ENCODE measurements around the gene RGS12. TPM values are rescaled to one million over a fixed set of nuclear protein-coding genes. Genes with fewer than 3 reads are reported as not detected.

RGS12 gene
- polyA plus RNA-seq, 1 of the 3 experiments (the other 2 are of a cell fraction) = 18.4 TPM

DNA sequence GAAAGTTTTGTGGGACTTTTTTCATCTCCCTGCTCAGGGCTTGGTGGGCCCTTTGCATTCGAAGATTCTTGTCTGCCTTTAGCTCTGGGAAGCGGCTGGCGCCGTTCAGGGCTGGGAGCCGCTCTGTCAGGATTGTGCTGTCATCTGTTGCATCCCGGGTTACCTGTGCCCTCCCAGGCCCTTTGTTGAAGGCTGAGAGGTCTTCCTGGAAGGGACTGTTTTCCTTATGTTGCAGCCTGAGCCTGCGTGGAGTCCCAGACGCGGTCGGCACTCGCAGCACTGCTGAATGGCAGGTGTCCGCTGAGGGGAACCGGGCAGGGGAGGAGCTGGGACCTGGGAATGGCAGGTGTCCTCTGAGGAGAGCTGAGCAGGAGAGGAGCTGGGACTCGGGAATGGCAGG, 15.9 kb downstream of the RGS12 start:
- CTCF ChIA-PET = no interaction called here
- Histone ChIP-seq H3K4me2 (no peak overlapping the region), H3F3A (replicated peaks; ENCODE audit: insufficient read depth) (peaks cover under 1% of the 10 kb centered on the region), H3K9me3 (no peaks in the 10 kb centered on the region), H3K27me3 (ENCODE audit: insufficient read depth) (no peaks in the 10 kb centered on the region), H3K36me3 (replicated peaks in 1 of 2; ENCODE audit: control insufficient read depth in 1 of 2, insufficient read depth in 2 of 2, low read length in 1 of 2) (no peaks in the 10 kb centered on the region), H2AFZ (ENCODE audit: low read depth) (no peak overlapping the region), H3K79me2 (ENCODE audit: insufficient read depth) (peaks cover 83% of the 10 kb centered on the region), H3K4me3 (ENCODE audit: low read depth in 2 of 2, low read length in 1 of 2) (no peak overlapping the region), H3K9ac (no peak overlapping the region), H3K27ac (ENCODE audit: low read depth in 2 of 2, low read length in 1 of 2) (no peak overlapping the region), H3K9me2 (no peaks in the 10 kb centered on the region), H3K4me1 (ENCODE audit: control insufficient read depth in 1 of 2, insufficient read depth in 2 of 2, low read depth in 1 of 2, low read length in 1 of 2) (peaks cover 16 to 31% of the 10 kb centered on the region in 2 experiments; a peak in 3 of 4 replicates), H4K20me1 (ENCODE audit: insufficient read depth) (peaks cover 84% of the 10 kb centered on the region)
- WGBS (ENCODE audit: low lambda C conversion rate) = 93% methylated on average over 14 of the region's 14 CpGs
- POLR2A ChIA-PET = interaction anchor here (1.6 kb wide), 1 partner anchor 15 kb away, joined by 5 read pairs; no protein-coding TSS in a partner anchor
- TF ChIP-seq RAD21 (IDR thresholded peaks at IDR 0.05; ENCODE audit: low read length) = no peak
- no peak for TF ChIP-seq NRF1 (IDR thresholded peaks at IDR 0.05; ENCODE audit: low read depth, low read length)
- no peak for TF ChIP-seq SMC3 (IDR thresholded peaks at IDR 0.05; ENCODE audit: low read depth, low read length)
- TF ChIP-seq GATA2 (CRISPR knock-in tag; IDR thresholded peaks at IDR 0.05) = no peak
- no peak for TF ChIP-seq TCF12 (IDR thresholded peaks at IDR 0.05)
- TF ChIP-seq, protein P1, sequence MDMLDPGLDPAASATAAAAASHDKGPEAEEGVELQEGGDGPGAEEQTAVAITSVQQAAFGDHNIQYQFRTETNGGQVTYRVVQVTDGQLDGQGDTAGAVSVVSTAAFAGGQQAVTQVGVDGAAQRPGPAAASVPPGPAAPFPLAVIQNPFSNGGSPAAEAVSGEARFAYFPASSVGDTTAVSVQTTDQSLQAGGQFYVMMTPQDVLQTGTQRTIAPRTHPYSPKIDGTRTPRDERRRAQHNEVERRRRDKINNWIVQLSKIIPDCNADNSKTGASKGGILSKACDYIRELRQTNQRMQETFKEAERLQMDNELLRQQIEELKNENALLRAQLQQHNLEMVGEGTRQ (IDR thresholded peaks at IDR 0.05; ENCODE audit: borderline replicate concordance, low read depth, low read length) = no peak
- TF ChIP-seq MXI1 (IDR thresholded peaks at IDR 0.05; ENCODE audit: low read depth, low read length) = no peak
- TF ChIP-seq, protein P2, sequence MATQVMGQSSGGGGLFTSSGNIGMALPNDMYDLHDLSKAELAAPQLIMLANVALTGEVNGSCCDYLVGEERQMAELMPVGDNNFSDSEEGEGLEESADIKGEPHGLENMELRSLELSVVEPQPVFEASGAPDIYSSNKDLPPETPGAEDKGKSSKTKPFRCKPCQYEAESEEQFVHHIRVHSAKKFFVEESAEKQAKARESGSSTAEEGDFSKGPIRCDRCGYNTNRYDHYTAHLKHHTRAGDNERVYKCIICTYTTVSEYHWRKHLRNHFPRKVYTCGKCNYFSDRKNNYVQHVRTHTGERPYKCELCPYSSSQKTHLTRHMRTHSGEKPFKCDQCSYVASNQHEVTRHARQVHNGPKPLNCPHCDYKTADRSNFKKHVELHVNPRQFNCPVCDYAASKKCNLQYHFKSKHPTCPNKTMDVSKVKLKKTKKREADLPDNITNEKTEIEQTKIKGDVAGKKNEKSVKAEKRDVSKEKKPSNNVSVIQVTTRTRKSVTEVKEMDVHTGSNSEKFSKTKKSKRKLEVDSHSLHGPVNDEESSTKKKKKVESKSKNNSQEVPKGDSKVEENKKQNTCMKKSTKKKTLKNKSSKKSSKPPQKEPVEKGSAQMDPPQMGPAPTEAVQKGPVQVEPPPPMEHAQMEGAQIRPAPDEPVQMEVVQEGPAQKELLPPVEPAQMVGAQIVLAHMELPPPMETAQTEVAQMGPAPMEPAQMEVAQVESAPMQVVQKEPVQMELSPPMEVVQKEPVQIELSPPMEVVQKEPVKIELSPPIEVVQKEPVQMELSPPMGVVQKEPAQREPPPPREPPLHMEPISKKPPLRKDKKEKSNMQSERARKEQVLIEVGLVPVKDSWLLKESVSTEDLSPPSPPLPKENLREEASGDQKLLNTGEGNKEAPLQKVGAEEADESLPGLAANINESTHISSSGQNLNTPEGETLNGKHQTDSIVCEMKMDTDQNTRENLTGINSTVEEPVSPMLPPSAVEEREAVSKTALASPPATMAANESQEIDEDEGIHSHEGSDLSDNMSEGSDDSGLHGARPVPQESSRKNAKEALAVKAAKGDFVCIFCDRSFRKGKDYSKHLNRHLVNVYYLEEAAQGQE (IDR thresholded peaks at IDR 0.05; ENCODE audit: low read depth, low read length) = no peak
- no peak for TF ChIP-seq EP300 (IDR thresholded peaks at IDR 0.05; ENCODE audit: borderline replicate concordance in 1 of 2, low read depth in 1 of 2, low read length in 1 of 2)
- TF ChIP-seq YY1 (IDR thresholded peaks at IDR 0.05; ENCODE audit: low read depth) = no peak
- TF ChIP-seq FOSL2 (IDR thresholded peaks at IDR 0.05; ENCODE audit: borderline replicate concordance, low read depth) = no peak
- TF ChIP-seq JUND (IDR thresholded peaks at IDR 0.05) = no peak
- TF ChIP-seq POLR2AphosphoS5 (IDR thresholded peaks at IDR 0.05; ENCODE audit: low read depth, low read length) = no peak
- no peak for TF ChIP-seq FOXM1 (IDR thresholded peaks at IDR 0.05; ENCODE audit: low read depth)
- TF ChIP-seq, protein P3, sequence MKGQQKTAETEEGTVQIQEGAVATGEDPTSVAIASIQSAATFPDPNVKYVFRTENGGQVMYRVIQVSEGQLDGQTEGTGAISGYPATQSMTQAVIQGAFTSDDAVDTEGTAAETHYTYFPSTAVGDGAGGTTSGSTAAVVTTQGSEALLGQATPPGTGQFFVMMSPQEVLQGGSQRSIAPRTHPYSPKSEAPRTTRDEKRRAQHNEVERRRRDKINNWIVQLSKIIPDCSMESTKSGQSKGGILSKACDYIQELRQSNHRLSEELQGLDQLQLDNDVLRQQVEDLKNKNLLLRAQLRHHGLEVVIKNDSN (IDR thresholded peaks at IDR 0.05; ENCODE audit: borderline replicate concordance, low read depth) = no peak
- no peak for TF ChIP-seq GABPA (IDR thresholded peaks at IDR 0.05; ENCODE audit: low read depth)
- TF ChIP-seq, protein P4, sequence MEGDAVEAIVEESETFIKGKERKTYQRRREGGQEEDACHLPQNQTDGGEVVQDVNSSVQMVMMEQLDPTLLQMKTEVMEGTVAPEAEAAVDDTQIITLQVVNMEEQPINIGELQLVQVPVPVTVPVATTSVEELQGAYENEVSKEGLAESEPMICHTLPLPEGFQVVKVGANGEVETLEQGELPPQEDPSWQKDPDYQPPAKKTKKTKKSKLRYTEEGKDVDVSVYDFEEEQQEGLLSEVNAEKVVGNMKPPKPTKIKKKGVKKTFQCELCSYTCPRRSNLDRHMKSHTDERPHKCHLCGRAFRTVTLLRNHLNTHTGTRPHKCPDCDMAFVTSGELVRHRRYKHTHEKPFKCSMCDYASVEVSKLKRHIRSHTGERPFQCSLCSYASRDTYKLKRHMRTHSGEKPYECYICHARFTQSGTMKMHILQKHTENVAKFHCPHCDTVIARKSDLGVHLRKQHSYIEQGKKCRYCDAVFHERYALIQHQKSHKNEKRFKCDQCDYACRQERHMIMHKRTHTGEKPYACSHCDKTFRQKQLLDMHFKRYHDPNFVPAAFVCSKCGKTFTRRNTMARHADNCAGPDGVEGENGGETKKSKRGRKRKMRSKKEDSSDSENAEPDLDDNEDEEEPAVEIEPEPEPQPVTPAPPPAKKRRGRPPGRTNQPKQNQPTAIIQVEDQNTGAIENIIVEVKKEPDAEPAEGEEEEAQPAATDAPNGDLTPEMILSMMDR (IDR thresholded peaks at IDR 0.05) = no peak
- no peak for TF ChIP-seq RFX5 (IDR thresholded peaks at IDR 0.05; ENCODE audit: low read length)
- no peak for TF ChIP-seq CHD2 (IDR thresholded peaks at IDR 0.05; ENCODE audit: low read length, partially characterized antibody)
- no peak for DNase-seq

Measured in SK-N-SH (cell line).